ENCODE measurements around the gene MTOR.
A peak's percentile ranks its signal among the peaks of the same experiment; 100 is the strongest.
"Not testable (repeated sequence)": the region's sequence is repeated elsewhere in the genome, so short reads cannot be mapped to it uniquely, and the experiment has no call there.

MTOR gene

DNA sequence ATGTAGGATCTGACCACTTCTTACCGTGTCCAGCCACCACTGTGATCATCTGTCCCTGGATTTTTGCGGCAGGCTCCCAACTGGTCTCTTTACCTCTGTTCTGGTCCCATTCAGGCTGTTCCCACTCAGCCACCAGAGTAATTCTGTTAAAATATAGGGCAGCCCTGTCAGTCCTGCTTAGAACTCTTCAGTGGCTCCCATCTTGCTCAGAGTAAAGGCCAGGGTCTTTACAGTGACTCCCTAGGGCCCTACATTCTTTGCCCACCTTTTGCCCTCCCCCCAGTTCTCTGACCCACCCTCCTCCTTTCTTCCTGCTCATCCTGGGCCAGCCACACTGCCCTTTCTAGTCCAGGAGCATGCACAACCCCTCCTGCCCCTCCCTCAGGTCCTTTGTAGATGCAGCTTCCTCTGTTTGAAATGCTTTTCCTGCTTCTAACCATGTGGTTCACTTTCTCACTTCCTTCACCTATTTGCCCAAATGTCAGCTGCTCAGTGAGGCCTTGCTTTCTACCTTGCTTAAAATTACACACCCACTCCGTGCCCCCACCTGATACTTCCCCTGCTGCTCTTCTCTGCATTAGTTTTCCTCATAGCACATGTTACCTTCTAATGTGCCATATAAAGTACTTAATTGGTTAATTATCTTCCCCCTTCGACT lies 18.5 kb upstream of the MTOR start:
- no peak for DNase-seq (ENCODE audit: low read depth)

DNA sequence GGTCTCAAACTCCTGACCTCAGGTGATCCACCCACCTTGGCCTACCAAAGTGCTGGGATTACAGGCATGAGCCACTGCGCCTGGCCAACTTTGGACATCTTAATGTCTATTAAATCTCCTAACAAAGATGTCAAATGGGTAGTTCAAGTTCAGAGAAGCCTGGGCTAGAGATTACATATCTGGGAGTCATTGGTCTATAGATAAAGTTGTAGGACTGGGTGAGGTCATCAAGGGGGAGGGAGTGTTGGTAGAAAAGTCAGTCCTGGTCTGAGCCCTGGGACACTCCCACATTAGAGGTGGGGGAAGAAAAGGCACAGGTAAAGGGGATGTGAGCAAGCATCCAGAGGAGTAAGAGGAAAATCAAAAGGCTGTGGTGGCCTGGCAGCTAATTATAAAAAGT lies 17.3 kb upstream of the MTOR start:
- no peak for DNase-seq (ENCODE audit: low read depth)

DNA sequence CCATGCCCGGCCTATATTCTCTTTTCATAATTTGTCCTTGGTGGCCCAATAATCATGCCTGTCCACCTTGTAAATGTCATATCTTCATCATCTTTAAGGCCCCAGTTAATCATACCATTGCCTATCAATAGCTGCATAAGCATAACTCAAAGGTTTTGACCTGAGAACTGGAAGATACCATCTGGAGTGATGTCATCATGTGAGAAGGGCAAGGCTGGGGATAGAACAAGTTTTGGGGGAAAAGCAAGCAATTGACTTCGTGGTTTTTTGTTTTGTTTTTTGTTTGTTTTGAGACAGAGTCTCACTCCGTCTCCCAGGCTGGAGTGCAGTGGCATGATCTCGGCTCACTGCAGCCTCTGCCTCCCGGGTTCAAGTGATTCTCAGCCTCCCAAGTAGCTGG lies 16.8 kb upstream of the MTOR start:
- no peak for DNase-seq (ENCODE audit: low read depth)

DNA sequence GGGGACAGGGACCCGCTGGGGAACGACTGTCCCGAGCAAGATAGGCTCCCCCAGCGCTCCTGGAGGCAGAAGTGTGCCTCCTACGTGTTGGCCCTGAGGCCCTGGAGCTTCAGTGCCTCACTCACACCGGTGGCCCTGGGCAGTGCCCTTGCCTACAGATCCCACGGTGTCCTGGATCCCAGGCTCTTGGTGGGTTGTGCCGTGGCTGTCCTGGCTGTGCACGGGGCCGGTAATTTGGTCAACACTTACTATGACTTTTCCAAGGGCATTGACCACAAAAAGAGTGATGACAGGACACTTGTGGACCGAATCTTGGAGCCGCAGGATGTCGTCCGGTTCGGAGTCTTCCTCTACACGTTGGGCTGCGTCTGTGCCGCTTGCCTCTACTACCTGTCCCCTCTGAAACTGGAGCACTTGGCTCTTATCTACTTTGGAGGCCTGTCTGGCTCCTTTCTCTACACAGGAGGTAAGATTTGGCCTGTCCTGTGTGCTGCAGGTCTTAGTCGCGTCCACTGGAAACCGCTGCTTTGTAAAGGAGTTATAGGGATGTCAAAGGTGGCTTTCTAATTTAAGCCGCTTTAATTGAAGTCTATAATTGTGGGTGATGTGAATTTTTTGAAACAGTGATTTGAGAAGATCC lies 11.4 kb upstream of the MTOR start:
- DNase-seq (ENCODE audit: low read depth) = no peak

DNA sequence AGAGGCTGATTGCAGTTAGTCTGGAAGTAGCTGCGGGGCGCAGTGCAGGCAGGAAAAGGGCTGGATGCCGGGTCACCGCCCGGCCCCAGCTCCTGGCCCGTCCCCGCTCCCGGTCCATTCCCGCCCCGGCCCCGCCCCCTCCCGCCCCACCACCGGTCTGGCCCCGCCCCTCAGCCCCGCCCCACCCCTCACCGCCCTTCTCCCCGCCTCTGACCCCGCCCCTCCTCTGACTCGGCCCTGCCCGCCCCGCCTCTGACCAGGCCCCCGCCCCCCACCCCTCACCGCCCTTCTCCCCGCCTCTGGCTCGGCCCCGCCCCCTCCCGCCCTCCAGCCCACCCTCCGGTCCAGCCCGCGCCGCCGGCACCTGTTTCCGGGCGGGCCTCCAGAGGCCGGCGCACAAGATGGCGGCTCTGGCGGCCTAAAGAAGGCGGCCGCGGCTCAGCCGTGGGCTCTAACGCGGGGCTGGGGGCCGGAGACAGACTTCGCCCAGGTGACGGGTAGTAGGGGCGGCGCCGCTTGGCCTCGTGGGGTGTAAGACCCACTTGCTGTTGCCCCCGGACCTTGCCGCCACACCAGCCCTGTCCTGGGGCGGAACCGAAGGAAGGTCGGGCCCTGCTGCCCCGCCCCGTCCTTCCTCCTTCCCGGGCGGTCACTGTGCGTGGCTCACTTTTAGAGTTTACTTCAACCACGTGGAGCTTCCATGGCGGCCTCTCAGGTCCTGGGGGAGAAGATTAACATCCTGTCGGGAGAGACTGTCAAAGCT lies 10.7 kb upstream of the MTOR start, which contains the start of gene UBIAD1:
TSS of gene UBIAD1 (plus strand) at position 367 of the 763 bp plus-strand sequence. CDS start at position 701, 334 bp downstream.
- peak; percentile 79 for DNase-seq (ENCODE audit: low read depth)

DNA sequence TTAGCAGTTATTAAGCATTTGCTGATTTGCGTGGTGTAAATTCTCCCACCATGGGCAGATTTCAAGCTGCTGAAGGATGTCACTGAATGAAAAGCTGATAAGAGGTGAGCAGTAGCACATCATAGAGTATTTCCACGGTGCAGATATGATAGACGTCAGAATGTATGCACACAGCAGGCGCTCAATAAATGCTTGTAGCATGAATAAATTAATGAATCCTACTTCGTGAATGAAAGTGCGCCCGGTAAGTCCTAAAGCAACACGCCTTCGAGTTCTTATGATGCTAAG lies 10.1 kb upstream of the MTOR start:
- no peak for DNase-seq (ENCODE audit: low read depth)

DNA sequence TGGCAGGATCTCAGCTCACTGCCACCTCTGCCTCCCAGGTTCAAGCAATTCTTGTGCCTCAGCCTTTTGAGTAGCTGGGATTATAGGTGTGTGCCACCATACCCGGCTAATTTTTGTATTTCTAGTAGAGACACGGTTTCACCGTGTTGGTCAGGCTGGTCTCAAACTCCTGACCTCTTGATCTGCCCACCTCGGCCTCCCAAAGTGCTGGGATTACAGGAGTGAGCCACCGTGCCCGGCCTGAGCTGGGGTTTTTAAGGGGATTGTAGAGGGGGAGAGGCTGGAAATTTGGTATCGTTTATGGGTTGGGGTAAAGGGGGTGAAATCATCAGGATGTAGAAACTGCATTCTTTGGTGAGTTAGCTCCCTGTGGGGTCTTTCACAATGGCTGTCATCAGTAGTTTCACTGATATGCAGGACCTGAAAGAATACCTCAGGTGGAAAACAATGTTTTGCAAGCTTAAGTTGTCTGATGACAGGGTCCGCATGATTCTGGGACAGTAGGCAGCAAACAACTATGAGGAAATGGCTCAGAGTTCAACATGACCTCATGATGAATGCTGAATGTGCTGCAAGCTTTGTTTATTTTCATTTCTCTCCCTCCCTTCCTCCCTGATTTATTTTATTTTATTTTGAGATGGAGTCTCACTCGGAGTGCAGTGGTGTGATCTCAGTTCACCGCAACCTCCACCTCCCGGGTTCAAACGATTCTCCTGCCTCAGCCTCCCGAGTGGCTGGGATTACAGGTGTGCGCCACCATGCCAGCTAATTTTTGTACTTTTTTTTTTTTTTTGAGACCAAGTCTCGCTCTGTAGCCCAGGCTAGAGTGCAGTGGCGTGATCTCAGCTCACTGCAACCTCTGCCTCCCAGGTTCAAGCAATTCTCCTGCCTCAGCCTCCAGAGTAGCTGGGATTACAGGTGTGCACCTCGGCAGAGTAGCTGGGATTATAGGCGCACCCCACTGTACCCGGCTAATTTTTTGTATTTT lies 5.3 kb upstream of the MTOR start:
- DNase-seq (ENCODE audit: low read depth) = not testable (repeated sequence)

DNA sequence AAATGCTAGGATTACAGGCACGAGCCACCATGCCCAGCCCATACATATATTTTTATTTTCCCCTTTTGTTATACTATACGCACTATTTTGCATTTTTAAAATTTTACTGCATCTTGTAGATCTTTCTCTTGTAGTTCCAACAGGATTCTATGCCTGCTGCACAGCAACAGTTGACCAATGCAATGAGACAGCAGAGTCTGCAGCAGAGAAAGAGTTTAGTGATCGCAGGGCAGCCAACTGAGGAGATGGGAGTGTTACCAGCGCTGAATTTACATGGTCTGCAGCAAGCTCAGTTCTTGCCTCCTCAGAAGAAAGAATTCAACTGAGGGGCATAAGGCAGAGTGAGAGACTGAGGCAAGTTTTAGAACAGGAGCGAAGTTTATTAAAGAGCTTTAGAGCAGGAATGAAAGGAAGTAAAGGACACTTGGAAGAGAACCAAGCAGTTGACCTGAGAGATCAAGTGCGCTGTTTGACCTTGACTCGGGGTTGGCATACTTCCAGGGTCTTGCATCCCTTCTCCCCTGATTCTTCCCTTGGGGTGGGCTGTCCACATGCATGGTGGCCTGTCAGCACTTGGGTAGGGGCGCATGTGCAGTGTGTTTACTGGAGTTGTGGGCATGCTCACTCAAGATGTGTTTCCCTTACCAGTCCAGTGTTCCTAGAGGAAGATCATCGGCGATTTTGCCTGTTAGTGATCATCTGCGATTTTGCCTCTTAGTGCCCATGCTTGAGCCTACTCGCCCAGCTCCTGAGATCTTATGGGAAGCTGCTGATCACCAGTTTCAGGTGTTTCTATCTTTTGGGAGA lies 4.1 kb upstream of the MTOR start:
- no peak for DNase-seq (ENCODE audit: low read depth)

DNA sequence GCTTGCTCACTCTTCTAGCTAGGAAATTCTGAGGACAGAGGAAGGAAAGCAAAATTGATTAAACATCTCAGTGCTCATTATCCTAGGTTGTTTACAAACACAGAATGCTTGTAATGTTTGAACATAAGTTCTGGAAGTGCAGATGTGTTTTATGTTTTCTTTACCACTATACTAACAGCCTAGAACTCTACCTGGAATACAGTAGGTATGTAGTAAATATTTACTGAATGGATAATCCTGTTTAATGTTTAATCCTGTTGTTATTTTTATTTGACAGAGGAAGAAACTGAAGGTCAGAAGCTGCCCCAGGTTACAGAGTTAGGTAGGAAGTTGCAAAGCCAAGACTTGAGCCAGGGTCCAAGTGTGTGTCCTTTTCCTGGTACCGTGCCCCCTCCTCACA lies 6.1 kb downstream of the MTOR start:
- DNase-seq (ENCODE audit: low read depth) = no peak

DNA sequence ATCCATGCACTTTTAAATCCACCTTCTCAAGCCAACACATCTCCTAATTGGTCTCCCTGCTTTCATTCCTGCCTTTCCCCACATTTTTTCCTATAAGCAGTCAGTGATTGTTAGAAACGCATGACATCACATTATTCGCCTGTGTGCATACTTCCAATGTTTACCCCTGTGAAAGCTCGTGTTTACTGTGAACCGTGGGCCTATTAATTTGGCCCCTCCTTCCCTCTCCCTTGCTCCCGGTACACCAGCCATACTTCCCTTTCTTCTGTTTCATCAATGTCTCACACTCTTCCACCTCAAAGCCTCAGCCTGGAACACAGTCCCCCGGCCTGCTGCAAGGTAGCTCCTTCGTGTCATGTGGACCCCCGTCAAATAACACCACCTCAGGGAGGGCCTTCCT lies 9.1 kb downstream of the MTOR start:
- no peak for DNase-seq (ENCODE audit: low read depth)

DNA sequence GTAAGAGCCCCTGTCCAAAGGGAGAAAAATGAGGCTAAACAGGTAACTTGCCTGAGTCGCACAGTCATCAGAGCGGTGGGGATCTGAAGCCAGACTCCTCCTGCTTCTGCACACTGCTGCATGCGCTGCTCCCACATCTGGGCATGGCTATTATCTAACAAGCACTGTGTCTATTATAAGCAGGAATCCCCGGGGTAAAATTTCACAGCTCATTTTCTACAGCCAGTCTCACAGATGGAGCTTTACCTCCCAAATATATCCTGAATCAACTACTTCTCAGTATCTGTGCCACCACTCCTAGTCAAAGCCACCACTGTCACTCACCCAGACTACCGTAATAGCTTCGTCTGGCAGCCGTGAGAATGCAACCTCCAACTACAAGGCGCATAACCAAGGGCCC lies 9.8 kb downstream of the MTOR start:
- DNase-seq (ENCODE audit: low read depth) = no peak

DNA sequence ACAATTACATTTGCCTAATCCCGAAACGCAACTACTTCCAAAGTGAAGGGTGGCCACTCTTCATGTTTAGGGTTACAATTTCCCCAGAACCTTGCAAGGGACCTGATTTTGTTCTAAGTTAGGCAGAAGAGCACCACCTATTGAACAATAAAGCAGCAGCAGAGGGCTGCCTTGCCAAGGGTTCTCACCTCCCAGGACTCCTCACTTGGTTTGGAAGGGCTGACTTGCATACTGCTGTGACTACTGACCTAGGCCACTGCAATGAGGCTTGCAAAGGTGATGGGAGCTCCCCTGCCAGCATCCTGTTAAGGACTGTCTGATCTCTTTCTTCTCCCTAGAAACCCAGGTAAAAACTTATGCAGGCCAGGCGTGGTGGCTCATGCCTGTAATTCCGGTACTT lies 14.2 kb downstream of the MTOR start:
- DNase-seq (ENCODE audit: low read depth) = no peak

DNA sequence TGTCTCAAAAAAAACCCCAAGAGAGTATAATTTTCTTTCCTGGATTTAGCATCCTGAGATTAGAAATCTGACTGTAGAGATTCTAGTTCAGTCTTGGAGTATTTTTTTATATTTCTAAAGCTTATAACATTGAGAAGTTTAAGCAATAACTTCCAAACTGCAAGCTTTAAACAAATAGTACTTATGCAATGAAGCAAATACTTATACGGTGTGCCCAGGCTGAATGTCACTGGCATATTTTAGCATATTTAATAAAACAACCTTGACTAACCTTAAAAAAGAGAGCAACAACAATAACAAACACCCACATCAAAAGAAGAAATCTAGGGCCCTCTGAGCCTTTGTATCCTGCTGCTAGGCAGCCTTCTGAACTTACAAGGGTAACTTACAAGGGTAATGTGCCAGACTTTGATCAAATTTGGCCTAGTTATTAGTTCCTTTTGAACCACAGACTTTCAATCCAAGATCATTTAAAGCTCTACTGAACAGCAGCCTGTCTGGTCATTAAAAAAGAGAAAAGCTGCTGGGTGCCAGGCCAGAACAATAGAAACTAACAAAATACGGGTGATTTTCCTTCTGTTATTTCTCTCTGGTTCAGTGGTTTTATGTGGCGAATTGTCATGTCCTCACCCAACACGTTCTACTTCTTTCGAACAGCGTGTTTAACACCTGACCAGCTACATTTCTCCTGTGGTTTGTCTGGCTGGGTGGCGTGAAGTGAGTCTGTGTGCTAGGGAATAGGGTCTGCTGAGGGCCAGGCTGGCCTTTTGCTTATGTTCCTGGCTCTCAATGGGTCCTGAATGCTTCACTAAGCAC lies 16.2 kb downstream of the MTOR start:
- DNase-seq (ENCODE audit: low read depth) = no peak

DNA sequence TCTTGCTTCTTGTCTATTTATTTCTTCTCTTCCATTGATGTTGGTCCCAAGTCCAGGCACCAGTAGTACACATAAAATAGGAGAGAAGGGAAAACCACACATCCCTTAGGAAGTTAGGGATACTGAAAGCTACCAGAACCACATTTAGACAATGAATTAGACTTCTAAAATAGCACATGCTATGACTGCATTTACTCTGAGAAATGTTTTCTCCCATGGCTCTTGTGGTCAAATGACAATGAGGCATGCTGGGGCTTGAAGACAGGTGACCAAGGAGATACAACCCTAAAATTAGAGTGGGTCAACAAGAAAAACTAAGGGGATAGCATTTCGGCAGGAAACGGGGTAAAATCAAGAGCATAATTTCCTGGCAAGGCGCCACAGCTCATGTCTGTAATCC lies 17.1 kb downstream of the MTOR start:
- no peak for DNase-seq (ENCODE audit: low read depth)

DNA sequence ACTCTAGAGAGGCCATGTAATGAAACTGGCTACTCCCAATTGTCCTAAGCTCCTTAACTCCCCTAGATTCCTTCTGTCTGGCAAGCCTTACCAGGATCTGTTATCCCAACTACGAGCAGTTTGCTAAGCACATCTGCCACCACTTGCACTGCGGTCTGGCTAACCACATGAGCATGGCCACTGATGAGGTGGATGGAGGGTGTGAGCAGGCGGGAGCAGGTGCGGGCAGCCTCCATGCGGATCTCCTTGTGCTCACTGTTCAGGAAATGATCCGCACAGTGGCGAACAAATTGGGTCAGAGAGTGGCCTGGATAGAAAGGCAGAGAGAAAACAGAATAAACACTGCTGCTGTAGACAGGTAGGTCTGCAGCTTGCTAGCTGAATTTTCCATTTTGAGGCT lies 24.0 kb downstream of the MTOR start:
- DNase-seq (ENCODE audit: low read depth) = no peak

DNA sequence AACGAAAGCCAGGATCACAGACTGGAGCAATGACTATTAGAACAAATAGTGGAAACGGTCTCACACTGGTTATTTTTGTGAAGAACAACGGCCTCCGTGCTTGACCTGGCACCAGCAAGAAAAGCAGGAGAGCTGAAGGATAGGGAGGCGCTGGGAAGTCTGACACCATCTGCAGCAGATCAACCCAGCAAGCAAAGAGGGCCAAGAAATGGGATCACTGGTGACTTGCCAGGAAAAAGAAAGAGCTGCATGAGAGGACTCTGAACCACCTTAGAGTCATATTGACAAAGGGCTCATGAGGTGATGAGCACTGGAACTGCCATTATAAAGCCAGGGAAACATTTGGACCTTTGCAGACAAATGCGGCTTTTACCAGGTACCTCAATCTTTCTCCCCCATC lies 25.0 kb downstream of the MTOR start:
- DNase-seq (ENCODE audit: low read depth) = no peak

DNA sequence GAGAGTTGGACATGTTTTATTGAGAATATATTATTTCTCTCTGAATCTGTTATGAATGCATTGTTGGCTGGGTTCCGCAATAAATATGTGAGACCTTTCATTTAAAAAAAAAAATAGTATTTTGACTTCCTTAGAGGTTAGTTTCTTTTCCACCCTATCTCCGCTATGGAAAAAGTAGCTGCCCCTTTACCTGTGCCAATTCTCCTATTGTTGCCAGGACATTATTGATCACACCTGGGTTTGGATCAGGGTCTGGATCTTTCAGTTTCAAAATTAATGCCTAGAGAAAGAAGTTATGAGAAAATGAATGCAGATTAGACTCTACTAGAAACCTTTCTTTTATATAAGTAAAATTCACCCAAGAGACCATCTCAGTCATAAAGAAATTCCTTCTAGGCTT lies 29.1 kb downstream of the MTOR start:
- DNase-seq (ENCODE audit: low read depth) = no peak

DNA sequence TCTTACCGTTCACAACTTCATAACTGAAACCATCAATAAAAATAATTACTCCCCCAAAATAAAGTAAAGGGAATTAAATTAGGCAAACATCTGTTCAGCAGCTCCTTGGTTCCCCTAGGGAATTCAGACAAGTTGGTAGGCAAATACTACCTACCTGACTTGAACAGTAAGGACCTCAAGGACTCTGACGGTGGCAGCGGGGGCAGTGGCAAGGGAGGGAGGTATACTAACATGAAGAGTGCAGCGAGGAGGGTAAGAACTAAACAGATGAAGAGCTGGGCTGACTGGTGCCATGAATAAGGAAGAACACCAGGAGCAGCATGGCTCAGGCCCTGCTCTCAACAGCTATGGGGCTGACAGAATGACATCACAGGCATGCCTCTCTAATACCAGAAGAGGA lies 33.1 kb downstream of the MTOR start:
- DNase-seq (ENCODE audit: low read depth) = no peak

DNA sequence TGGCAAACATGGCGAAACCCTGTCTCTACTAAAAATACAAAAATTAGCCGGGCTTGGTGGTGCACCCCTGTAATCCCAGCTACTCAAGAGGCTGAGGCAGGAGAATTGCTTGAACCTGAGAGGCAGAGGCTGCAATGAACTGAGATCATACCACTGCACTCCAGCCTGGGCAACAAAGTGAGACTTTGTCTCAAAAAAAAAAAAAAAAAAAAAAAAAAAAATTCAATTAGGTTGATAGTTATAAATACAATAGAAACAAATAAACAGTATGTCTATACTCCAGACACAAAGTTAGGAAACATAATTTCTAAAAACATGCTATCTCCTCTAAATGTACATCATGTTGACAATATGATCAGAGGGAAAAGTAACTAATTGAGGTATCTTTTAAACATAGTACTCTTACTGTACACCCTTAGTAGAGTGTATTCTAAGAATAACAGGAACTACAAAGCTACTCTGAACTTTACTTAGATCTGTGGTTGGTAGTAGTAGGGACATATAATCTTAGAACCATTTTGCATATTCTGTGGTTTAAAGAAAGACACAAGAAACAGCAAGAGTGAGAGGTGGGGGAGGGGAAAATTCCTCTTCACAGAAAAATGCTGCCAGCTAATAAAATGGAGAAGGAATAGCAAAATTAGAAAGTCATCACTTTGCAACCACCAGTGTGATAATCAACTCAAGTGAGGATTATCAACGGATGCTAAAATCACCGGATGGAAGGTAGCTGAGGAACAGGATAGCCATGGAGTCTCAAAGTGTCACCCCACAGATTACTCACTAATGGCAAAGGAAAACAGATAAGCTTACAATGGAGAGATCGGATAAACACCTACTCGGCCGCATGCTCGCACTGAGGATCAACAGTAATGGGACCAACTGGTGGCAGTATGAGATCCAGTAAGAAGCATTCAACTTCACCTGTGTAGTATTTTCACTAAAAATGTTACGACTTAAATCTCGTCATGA lies 35.0 kb downstream of the MTOR start:
- DNase-seq (ENCODE audit: low read depth) = no peak
